ENCODE measurements around the gene ANAPC15. TPM values are rescaled to one million over a fixed set of nuclear protein-coding genes. Genes with fewer than 3 reads are reported as not detected.

Gene ANAPC15
- total RNA-seq, 1 donor: 24.5 TPM

Small RNAs within 50 kb of the gene (small RNA-seq; reads per million reads assigned to genes)
- not detected for gene MIR3165

Other genes with a start within 250 kb of the ANAPC15 start
- gene DEFB131B, start 234.2 kb downstream of the ANAPC15 start, total RNA-seq (ENCODE audit: low replicate concordance): not detected in 2 replicates
- 3.5 and 13.0 TPM in 2 replicates for gene XNDC1N, start 184.1 kb downstream of the ANAPC15 start, total RNA-seq (ENCODE audit: low replicate concordance)
- 13.0 and 22.9 TPM in 2 replicates for gene RNF121, start 183.6 kb downstream of the ANAPC15 start, total RNA-seq (ENCODE audit: low replicate concordance)
- 1.1 and 2.2 TPM in 2 replicates for gene IL18BP, start 113.8 kb downstream of the ANAPC15 start, total RNA-seq (ENCODE audit: low replicate concordance)
- gene NUMA1, start 32.2 kb downstream of the ANAPC15 start, total RNA-seq (ENCODE audit: low replicate concordance): 134 and 196 TPM in 2 replicates
- gene LRRC51, start 31.8 kb downstream of the ANAPC15 start, total RNA-seq (ENCODE audit: low replicate concordance): 0.98 and 8.9 TPM in 2 replicates
- gene LAMTOR1, start 9.4 kb downstream of the ANAPC15 start, total RNA-seq (ENCODE audit: low replicate concordance): 99.0 and 220 TPM in 2 replicates
- not detected in 2 replicates for gene TOMT, start 6.8 kb downstream of the ANAPC15 start, total RNA-seq (ENCODE audit: low replicate concordance)
- gene FOLR3, start 23.0 kb upstream of the ANAPC15 start, total RNA-seq (ENCODE audit: low replicate concordance): 0.90 TPM in 1 of 2 replicates, not detected in the other
- 0.18 TPM in 1 of 2 replicates, not detected in the other for gene FOLR1, start 79.4 kb upstream of the ANAPC15 start, total RNA-seq (ENCODE audit: low replicate concordance)
- gene FOLR2, start 104.1 kb upstream of the ANAPC15 start, total RNA-seq (ENCODE audit: low replicate concordance): not detected in 2 replicates
- gene INPPL1, start 112.1 kb upstream of the ANAPC15 start, total RNA-seq (ENCODE audit: low replicate concordance): 27.9 and 54.6 TPM in 2 replicates
- not detected in 2 replicates for gene PHOX2A, start 131.5 kb upstream of the ANAPC15 start, total RNA-seq (ENCODE audit: low replicate concordance)

All from fibroblast of the aortic adventitia (primary cell).